Activated naive CD8-positive, alpha-beta T cell treated with anti-CD3 and anti-CD28 coated beads, Interleukin-2, amount 50 U/mL, for 24 hours (primary cell): ENCODE results near the gene CADPS2.

Source experiments
- ATAC-seq: fragments of 150-1000 bp; cut with Tn5 transposase; one replicate; pipeline ENCODE4 v1.10.0; 2021
- DNase-seq: peaks from one replicate; pipeline ENCODE4 v3.0.0; 2021
- H3K27ac Mint-ChIP-seq: one replicate; pipeline ENCODE4 v1.8.0; 2021; ENCODE audit warnings: mild to moderate bottlenecking, mixed read lengths
- H3K27me3 Mint-ChIP-seq: one replicate; pipeline ENCODE4 v1.8.0; 2021; ENCODE audit warnings: mixed read lengths
- H3K36me3 Mint-ChIP-seq: one replicate; pipeline ENCODE4 v1.8.0; 2021; ENCODE audit warnings: low read depth, mixed read lengths
- H3K4me1 Mint-ChIP-seq: one replicate; pipeline ENCODE4 v1.8.0; 2021; ENCODE audit warnings: mixed read lengths
- H3K4me3 Mint-ChIP-seq: one replicate; pipeline ENCODE4 v1.8.0; 2021; ENCODE audit warnings: mild to moderate bottlenecking, moderate library complexity, mixed read lengths
- H3K9me3 Mint-ChIP-seq: one replicate; pipeline ENCODE4 v1.8.0; 2021; ENCODE audit warnings: mixed read lengths

Gene CADPS2

GRCh38 chr7:122577449-122578003, 308.7 kb downstream of the CADPS2 start:
- no peaks in the 10 kb centered on the region for H3K27me3 Mint-ChIP-seq
- H3K27ac Mint-ChIP-seq = no peak overlapping the region
- no peaks in the 10 kb centered on the region for H3K36me3 Mint-ChIP-seq
- no peak overlapping the region for H3K4me3 Mint-ChIP-seq
- no peaks in the 10 kb centered on the region for H3K9me3 Mint-ChIP-seq
- no peak for DNase-seq
- H3K4me1 Mint-ChIP-seq = no peaks in the 10 kb centered on the region
- ATAC-seq = no peak

DNA sequence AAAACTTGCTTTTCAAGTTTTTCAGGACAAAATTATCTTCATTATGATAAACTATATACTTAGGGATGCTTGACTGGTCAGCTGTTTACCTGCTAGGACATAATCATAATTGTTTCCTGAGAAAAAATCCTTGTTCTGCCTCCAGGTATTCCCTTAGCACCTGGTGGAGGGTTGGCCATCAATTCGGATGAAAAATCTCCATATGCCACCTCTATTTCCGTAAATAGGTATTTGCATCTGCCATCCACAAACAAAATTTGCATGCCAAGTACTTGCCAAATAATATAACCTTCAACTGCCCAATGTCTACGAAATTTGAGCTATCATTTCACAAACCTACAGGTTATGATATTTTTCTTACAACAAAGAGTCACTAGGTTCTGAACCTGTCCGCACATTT, 313.6 kb downstream of the CADPS2 start:
- no peak for DNase-seq
- no peak overlapping the region for H3K27ac Mint-ChIP-seq
- H3K27me3 Mint-ChIP-seq = no peaks in the 10 kb centered on the region
- H3K4me3 Mint-ChIP-seq = no peak overlapping the region
- H3K36me3 Mint-ChIP-seq = no peaks in the 10 kb centered on the region
- ATAC-seq = no peak
- no peaks in the 10 kb centered on the region for H3K4me1 Mint-ChIP-seq
- H3K9me3 Mint-ChIP-seq = no peaks in the 10 kb centered on the region

DNA sequence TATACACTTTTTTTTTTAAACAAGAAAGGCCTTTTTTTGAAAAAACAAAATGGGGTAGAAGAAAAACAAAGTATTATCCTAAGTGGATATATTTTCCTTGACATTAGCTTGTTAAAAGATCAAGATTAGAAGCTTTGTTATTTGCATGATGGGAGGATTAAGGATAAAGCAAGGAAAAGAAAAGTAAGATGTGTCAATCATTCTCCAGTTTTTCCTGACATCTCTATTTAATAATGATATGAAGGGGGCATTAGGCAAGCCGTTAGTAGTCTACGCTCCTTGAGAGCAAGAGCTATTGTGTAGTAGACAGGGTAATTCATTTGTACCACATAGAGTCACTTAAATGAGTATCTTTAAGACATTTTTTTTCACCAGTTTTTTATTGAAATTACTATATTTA, 324.9 kb downstream of the CADPS2 start:
- no peaks in the 10 kb centered on the region for H3K4me1 Mint-ChIP-seq
- H3K9me3 Mint-ChIP-seq = peaks cover 5% of the 10 kb centered on the region
- no peak overlapping the region for H3K4me3 Mint-ChIP-seq
- H3K36me3 Mint-ChIP-seq = no peaks in the 10 kb centered on the region
- ATAC-seq (no peak), DNase-seq (no peak)
- no peaks in the 10 kb centered on the region for H3K27me3 Mint-ChIP-seq
- no peak overlapping the region for H3K27ac Mint-ChIP-seq

GRCh38 chr7:122556873-122557542, 329.3 kb downstream of the CADPS2 start:
- no peaks in the 10 kb centered on the region for H3K36me3 Mint-ChIP-seq
- no peaks in the 10 kb centered on the region for H3K27me3 Mint-ChIP-seq
- H3K4me1 Mint-ChIP-seq = no peaks in the 10 kb centered on the region
- DNase-seq = no peak
- peaks cover 5% of the 10 kb centered on the region for H3K9me3 Mint-ChIP-seq
- H3K4me3 Mint-ChIP-seq = no peak overlapping the region
- no peak for ATAC-seq
- no peak overlapping the region for H3K27ac Mint-ChIP-seq

- Mint-ChIP-seq H3K36me3 (no peaks in the 10 kb centered on the region), H3K4me1 (no peaks in the 10 kb centered on the region), H3K4me3 (no peak overlapping the region), H3K27me3 (no peaks in the 10 kb centered on the region), H3K27ac (no peak overlapping the region), H3K9me3 (peaks cover 5% of the 10 kb centered on the region)
- DNase-seq (no peak), ATAC-seq (no peak)
Measured at GRCh38 chr7:122556219-122556618, 330.0 kb downstream of the CADPS2 start.

DNA sequence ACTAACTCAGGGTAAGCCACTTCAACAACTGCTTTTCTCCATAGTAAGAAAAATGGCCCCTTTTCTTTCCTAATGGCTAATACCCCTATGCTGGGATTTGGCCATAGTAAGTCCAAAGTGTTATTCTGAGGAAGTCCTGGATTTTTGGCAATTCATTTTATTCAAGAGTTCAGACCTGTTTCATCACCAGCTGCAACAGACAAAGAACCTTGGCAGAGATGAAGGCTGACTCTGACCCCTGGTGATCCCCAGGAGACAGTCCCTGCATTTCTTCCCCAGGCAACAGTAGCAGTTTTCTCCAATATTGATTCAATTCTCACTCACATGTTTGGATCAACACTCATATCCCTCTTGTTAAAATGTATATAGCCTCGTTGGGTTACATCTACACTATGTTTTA, 332.5 kb downstream of the CADPS2 start:
- DNase-seq = no peak
- Mint-ChIP-seq H3K4me3 (no peak overlapping the region), H3K36me3 (no peaks in the 10 kb centered on the region), H3K27me3 (no peaks in the 10 kb centered on the region), H3K9me3 (no peaks in the 10 kb centered on the region), H3K4me1 (no peaks in the 10 kb centered on the region), H3K27ac (no peak overlapping the region)
- no peak for ATAC-seq

GRCh38 chr7:122552769-122553168, 333.5 kb downstream of the CADPS2 start:
- DNase-seq (no peak), ATAC-seq (no peak)
- no peaks in the 10 kb centered on the region for H3K36me3 Mint-ChIP-seq
- H3K4me1 Mint-ChIP-seq = no peaks in the 10 kb centered on the region
- H3K9me3 Mint-ChIP-seq = no peaks in the 10 kb centered on the region
- H3K27ac Mint-ChIP-seq = no peak overlapping the region
- no peak overlapping the region for H3K4me3 Mint-ChIP-seq
- H3K27me3 Mint-ChIP-seq = no peaks in the 10 kb centered on the region

DNA sequence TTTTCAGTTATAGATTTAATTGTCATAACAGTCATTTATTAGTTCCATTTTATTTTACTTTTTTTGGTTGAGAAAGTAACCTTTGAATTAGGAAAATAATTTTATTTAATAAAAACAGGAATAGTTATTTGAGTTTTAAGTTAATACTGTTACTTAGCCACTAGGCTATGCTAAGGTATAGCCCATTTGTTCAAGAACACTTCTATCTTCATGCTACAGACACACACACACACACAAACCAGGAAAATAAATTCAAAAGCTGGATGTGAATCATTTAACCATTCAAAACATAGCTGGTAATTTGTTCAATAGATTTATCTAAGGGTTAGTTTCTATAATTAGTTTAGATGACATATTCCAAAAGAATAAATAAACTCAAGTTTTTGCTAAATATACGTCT, 335.7 kb downstream of the CADPS2 start:
- Mint-ChIP-seq H3K27me3 (no peaks in the 10 kb centered on the region), H3K4me1 (no peaks in the 10 kb centered on the region), H3K36me3 (no peaks in the 10 kb centered on the region), H3K4me3 (no peak overlapping the region), H3K27ac (no peak overlapping the region), H3K9me3 (no peaks in the 10 kb centered on the region)
- DNase-seq (no peak), ATAC-seq (no peak)

DNA sequence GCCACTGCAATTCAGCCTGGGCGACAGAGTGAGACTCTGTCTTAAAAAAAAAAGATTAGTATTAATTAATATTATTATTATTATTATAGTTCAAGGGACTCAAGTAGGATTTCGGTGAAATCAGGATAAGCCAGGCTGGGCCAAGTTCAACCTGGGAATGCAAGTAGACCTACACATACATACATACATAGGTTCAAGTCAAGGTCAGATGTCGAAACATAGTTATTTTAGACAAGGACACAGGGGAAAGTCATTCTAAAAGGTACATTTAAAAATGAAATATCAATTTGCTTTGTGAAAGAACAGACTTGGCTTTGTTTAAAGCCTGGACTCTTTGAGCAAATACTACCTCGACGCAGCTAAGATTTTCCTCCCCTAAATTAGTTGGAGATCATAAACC, 336.7 kb downstream of the CADPS2 start:
- no peaks in the 10 kb centered on the region for H3K4me1 Mint-ChIP-seq
- H3K27ac Mint-ChIP-seq = no peak overlapping the region

DNA sequence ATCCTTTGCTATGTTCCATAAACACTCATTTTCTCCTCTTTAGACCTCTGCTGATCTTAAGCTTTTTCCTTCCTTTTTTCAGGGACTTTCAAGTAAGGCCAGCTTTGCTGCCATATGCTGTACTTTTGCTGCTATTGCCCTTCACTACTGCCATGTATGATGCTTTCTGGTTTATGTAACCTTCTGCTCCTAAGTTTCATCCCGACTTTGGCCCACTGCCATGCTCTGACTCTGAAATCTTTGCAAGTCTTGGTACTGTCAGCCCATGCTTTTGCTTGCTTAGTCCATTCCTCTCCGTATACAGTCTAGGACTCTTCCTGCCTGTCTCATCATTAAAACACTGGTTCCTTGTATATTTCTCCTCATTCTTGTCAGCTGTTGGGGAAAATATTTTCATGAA, 339.8 kb downstream of the CADPS2 start:
- Mint-ChIP-seq H3K4me3 (no peak overlapping the region), H3K4me1 (no peaks in the 10 kb centered on the region), H3K36me3 (no peaks in the 10 kb centered on the region), H3K27me3 (no peaks in the 10 kb centered on the region), H3K9me3 (peaks cover 7% of the 10 kb centered on the region), H3K27ac (no peak overlapping the region)
- ATAC-seq (no peak), DNase-seq (no peak)

More for the DNA sequence above, 336.7 kb downstream of the CADPS2 start:
- H3K36me3 Mint-ChIP-seq = no peaks in the 10 kb centered on the region
- H3K9me3 Mint-ChIP-seq = no peaks in the 10 kb centered on the region
- DNase-seq (no peak), ATAC-seq (no peak)
- no peak overlapping the region for H3K4me3 Mint-ChIP-seq
- no peaks in the 10 kb centered on the region for H3K27me3 Mint-ChIP-seq

GRCh38 chr7:122544463-122544862, 341.8 kb downstream of the CADPS2 start:
- Mint-ChIP-seq H3K4me3 (no peak overlapping the region), H3K27me3 (no peaks in the 10 kb centered on the region), H3K36me3 (no peaks in the 10 kb centered on the region), H3K9me3 (peaks cover 7% of the 10 kb centered on the region), H3K4me1 (no peaks in the 10 kb centered on the region), H3K27ac (no peak overlapping the region)
- DNase-seq (no peak), ATAC-seq (no peak)

GRCh38 chr7:122543891-122544290, 342.4 kb downstream of the CADPS2 start:
- Mint-ChIP-seq H3K4me3 (no peak overlapping the region), H3K27me3 (no peaks in the 10 kb centered on the region), H3K9me3 (peaks cover 7% of the 10 kb centered on the region), H3K4me1 (no peaks in the 10 kb centered on the region), H3K36me3 (no peaks in the 10 kb centered on the region), H3K27ac (no peak overlapping the region)
- DNase-seq (no peak), ATAC-seq (no peak)

GRCh38 chr7:122543166-122543565, 343.1 kb downstream of the CADPS2 start:
- no peak overlapping the region for H3K27ac Mint-ChIP-seq
- H3K4me3 Mint-ChIP-seq = no peak overlapping the region
- H3K27me3 Mint-ChIP-seq = no peaks in the 10 kb centered on the region
- ATAC-seq = no peak
- no peak for DNase-seq
- H3K9me3 Mint-ChIP-seq = peaks cover 7% of the 10 kb centered on the region
- no peaks in the 10 kb centered on the region for H3K4me1 Mint-ChIP-seq
- no peaks in the 10 kb centered on the region for H3K36me3 Mint-ChIP-seq

DNA sequence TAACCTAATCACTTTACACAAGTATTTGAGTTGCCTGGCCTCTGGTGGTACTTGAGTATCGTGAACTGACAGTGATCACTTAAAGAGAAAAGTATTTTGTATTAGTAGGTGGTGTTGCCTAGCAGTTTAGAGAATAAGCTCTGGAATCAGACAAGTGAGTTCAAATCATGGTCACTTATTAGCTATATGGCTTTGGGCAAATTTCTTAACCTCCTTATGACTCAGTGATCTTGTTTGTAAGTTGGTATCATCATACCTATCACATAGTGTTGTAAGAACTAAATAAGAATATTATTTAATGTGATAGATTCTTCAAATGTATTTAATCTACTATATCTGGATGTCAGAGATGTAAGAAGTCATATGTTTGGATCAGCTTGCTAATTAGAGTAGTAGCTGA, 351.2 kb downstream of the CADPS2 start:
- no peaks in the 10 kb centered on the region for H3K4me1 Mint-ChIP-seq
- no peak for DNase-seq
- H3K4me3 Mint-ChIP-seq = no peak overlapping the region
- no peak for ATAC-seq
- H3K27me3 Mint-ChIP-seq = no peaks in the 10 kb centered on the region
- no peaks in the 10 kb centered on the region for H3K36me3 Mint-ChIP-seq
- no peak overlapping the region for H3K27ac Mint-ChIP-seq
- no peaks in the 10 kb centered on the region for H3K9me3 Mint-ChIP-seq

GRCh38 chr7:122532406-122533269, 353.6 kb downstream of the CADPS2 start:
- H3K27ac Mint-ChIP-seq = no peak overlapping the region
- H3K36me3 Mint-ChIP-seq = no peaks in the 10 kb centered on the region
- no peaks in the 10 kb centered on the region for H3K4me1 Mint-ChIP-seq
- ATAC-seq = no peak
- no peaks in the 10 kb centered on the region for H3K9me3 Mint-ChIP-seq
- DNase-seq = no peak
- no peak overlapping the region for H3K4me3 Mint-ChIP-seq
- no peaks in the 10 kb centered on the region for H3K27me3 Mint-ChIP-seq
